NCI-H2029 treated with DMSO at 0.1 percent for 48 hours (cell line): ENCODE data around the gene SLC15A5.

Experiments used
- DNase-seq: peaks from one replicate; lab custom pipeline; 2025; lab: John Stamatoyannopoulos, UW

The SLC15A5 gene

DNA sequence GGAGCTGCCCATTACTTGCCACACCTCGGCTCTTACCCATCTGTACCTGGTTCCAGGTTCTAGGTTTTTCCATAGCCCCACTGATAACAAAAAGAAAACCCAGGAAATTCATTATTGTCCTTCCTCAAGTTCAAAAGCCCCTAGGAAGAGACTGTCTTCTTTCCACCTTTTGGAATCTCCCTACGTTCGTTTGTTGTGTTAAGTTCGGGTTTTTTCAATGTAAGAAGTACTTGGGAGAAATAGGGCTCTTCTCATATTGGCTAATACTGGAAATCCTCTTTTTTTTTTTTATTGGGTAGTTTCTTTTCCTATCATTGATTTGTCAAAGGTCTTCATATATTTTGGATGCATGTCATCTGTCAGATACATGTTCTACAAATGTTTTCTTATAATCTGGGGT is 17.3 kb downstream of the SLC15A5 start:
- no peak for DNase-seq

DNA sequence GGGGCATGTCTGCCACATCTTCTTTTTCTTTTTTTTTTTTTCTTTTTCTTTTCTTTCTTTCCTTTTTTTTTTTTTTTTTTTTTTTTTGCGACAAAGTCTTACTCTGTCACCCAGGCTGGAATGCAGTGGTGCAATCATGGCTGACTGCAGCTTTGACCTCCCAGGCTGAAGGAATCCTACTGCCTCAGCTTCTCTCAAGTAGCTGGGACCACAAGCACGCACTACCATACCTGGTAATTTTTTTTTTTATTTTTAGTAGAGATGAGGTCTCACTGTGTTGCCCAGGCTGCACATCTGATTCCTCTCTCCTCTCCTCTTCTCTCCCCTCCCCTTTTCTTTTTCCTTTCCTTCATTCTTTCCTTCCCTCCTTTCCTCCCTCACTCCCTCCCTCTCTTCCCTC is 18.5 kb downstream of the SLC15A5 start:
- no peak for DNase-seq

GRCh38 chr12:16246264-16246663 is 31.2 kb downstream of the SLC15A5 start:
- DNase-seq = no peak

DNA sequence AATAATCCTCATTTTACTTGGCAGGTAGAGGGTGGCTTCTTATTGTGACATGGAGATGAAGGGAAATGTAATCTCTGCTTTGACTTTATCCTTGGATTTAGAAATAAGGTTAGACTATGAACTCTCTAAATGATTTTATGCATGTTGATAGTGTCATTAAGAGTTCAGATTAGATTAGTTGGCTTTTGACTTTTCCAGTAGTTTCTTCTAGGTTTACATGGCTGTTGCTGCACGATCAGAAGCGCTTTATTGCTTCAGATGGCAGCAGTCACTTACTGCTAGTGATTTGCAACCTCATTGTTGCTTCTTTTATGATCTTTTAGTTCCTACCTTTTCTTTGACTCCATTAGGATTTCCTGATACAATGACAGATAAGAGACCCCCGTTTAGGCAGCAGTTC is 32.3 kb downstream of the SLC15A5 start:
- no peak for DNase-seq

- no peak for DNase-seq
Observed at GRCh38 chr12:16243487-16244412, 33.7 kb downstream of the SLC15A5 start.

GRCh38 chr12:16241346-16241745 is 36.1 kb downstream of the SLC15A5 start:
- DNase-seq = no peak

GRCh38 chr12:16238661-16239060 is 38.8 kb downstream of the SLC15A5 start:
- DNase-seq = no peak

- no peak for DNase-seq
Observed at GRCh38 chr12:16229676-16230075, 47.8 kb downstream of the SLC15A5 start.

DNA sequence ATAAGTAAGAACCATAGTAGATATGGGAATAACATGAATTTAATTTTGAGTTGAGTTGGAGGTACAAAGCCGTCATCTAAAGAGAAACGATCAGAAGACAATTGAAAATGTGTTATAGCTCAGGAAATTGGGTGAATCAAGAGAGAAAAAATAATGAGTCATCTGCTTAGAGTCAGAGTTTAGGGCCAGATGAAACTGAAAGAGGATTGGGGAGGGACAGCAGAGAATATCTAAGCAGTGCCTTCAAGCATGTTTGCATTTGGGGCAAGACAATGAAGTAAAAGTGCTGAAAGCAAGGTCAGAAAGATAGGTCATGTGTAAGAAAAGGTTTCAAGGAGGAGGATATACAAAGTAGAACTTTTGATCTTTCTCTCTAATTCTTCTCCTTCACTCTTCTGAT is 49.4 kb downstream of the SLC15A5 start:
- no peak for DNase-seq

GRCh38 chr12:16225692-16226091 is 51.8 kb downstream of the SLC15A5 start:
- no peak for DNase-seq

DNA sequence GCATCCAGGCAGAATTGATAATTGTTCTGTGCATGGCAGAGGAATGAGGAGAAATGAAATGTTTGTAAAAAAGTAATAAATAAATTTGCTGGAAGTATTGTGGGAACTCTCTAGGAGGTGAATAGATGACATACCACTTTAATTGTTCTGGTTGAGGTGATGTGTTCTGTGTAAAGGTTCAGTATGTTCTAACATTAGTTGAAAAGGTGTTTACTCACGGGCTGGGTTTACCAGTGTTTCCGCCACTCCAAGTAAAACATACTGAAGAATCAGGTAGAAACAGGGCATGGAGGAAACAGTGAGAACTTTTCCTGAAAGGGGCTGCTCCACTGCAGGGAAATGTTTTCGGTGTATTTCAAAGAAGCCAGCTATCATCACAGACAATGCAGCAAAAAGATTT is 53.3 kb downstream of the SLC15A5 start:
- DNase-seq = no peak

DNA sequence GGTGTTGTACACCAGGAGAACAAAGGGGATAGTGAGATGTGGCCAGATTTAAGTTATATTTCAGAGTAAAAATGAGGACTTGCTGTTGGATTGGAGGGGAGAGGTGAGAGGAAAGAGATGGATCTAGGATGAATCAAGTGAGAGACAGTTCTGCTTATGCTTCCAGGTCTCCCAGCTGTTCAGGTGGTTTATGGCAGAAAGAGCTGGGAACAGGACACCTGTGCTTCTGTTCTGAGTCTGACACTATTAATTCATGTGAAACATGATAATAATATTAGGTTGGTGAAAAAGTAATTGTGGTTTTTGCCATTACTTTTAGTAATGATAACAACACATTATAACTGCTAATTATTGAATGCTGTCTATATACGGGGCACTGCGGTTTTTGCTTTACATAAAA is 55.7 kb downstream of the SLC15A5 start:
- DNase-seq = no peak

DNA sequence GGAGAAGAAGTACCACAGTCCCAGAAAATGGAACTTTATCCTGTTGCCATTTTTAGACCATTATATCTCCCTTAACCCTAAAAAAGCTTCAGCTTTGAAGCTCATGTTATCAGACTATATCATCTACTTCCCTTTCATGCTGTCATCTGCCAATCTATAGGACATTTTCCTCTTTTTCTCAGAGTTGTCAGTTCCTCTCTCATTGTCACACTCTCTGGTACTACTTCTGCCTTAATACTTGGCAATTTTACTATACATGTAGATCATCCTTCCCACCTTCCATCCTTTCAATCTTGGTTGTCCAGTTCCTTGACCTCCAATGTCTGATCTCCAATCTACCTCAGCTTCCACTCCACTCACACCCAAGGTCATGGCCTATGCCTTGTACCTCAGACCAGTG is 57.4 kb downstream of the SLC15A5 start:
- no peak for DNase-seq

DNA sequence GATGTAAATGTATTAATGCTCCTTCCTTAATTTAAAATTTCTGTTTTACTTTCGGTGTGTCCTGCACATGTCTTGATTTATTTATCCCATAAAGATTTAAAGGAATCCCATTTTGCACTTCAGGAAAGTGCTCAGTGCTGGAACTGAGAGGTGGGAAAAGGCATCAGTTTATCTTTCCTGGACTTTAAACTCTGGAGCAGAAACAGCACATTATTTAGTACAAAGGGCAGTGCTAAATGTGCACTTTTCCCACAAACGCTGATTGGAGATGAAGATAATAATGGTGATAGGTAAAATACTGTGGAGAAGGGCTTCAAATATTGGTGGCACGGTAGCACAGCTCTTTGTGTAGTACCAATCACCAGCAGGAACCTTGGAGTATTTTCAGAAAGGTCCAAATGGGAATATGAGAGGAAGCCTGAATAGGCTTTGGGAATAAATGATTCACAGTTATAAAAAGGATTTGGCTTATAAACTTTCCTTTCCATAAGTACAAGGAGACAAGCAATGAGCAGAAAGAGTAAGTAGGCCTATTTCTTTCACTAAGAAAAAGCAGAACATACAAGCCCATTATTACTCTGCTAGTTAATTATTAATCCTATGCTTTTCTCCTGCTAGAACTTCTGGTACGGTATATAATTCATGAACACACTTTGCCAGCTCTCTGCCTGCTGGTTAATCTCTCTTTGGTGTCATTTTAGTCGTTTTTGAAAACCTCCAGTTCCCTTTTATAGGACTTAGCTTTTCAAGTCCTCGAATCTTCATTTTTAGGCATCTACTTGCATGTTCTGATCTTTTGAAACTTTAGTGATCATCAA is 58.3 kb downstream of the SLC15A5 start:
- no peak for DNase-seq

DNA sequence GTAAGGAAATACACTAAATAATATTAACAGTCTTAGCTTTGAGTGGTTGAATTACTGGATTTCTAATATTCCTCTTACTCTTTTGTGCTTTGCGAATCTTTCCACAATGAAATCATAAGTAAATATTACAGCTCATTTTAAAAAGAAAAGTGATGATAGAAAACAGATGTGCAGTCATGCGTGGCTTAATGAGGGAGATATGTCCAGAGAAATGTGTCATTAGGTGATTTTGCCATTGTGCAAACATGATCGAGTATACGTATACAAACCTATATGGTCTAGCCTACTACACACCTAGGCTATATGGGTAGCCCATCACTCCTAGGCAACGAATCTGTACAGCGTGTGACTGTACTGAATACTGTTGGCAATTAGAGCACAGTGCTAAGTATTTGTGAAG is 59.3 kb downstream of the SLC15A5 start:
- no peak for DNase-seq

- DNase-seq = no peak
Observed at GRCh38 chr12:16211731-16212130, 65.8 kb downstream of the SLC15A5 start.

DNA sequence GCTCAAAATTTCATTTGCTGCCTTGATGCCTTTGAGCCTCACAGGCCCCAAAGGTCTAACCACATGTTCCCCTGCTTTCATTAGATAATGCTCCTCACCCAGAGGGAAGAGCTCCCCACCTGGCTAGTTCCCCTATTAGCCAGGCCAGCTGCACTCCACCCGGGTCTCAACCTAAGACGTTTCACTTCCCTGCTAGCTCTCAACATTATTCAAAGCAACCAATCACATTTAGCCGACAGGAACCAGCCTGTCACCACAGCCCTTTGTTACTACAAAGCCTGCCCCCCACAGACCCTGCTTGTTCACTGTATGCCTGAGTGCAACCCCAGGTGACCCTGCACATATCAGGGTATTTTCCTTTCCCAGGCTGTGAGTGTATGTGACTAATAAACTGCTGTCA is 78.6 kb downstream of the SLC15A5 start:
- DNase-seq = no peak

DNA sequence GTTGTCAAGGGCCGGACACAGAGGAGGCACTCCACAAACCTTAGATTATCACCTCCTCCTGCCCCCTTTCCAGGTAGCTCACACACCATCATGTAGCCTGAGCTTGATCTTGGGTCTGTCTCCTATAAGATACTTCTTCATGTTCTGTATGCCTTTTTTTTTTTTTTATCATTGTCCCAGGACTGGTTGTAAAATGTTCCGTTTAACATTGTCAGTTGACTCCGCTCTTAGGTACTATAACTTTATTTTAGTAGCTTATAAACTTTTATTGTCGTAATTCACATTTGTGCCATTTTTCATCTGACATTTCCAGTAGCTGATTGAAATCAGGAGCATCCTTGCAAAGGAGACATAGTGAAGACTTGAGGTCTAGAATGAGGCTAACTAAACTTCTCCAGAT is 79.9 kb downstream of the SLC15A5 start:
- DNase-seq = no peak

GRCh38 chr12:16189849-16190248 is 87.6 kb downstream of the SLC15A5 start:
- DNase-seq = no peak

GRCh38 chr12:16187660-16188059 is 89.8 kb downstream of the SLC15A5 start:
- no peak for DNase-seq

GRCh38 chr12:16184681-16185080 is 92.8 kb downstream of the SLC15A5 start:
- DNase-seq = no peak

DNA sequence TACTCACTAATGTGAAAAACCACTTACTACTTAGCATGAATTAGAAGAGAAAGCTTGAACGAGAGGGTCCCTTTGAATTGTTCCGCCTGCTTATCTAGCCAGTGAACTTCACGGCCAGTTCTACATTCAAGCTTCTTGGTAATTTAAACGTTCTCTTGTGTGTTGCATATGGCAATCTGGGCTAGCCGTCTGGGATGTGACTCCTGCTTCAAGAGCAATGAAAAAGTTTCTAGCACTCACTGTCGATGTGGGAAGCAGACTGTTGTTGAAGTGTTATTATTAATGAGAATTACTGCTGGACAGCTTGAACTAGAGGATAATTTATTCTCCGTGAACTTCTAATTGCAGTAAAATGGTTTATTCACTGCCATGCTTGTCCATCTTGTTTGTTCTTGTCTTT is 93.9 kb downstream of the SLC15A5 start:
- DNase-seq = no peak

- DNase-seq = no peak
Observed at GRCh38 chr12:16175840-16176239, 101.6 kb downstream of the SLC15A5 start.
